Measurements from ENCODE around the gene PKNOX2. TPM values are rescaled to one million over a fixed set of nuclear protein-coding genes. Genes with fewer than 3 reads are reported as not detected.
A peak's percentile ranks its signal among the peaks of the same experiment; 100 is the strongest.

The PKNOX2 gene
- total RNA-seq, 1 donor = under 0.01 TPM

- no peak for TF ChIP-seq CTCF (IDR thresholded peaks at IDR 0.05; ENCODE audit: extremely low read depth, low read depth, low read length)
- DNase-seq (ENCODE audit: insufficient read length, low spot score, missing footprints) = no peak
- peaks cover 17% of the 10 kb centered on the region for H3K27me3 ChIP-seq (ENCODE audit: insufficient read depth, low read length)
- H3K4me2 ChIP-seq (ENCODE audit: insufficient read depth, low read length) = no peak overlapping the region
- H3K4me1 ChIP-seq (ENCODE audit: insufficient read depth, low read length) = no peaks in the 10 kb centered on the region
- no peak overlapping the region for H3K4me3 ChIP-seq (ENCODE audit: insufficient read depth, low read length)
- H4K20me1 ChIP-seq (ENCODE audit: insufficient read depth, low read length) = no peaks in the 10 kb centered on the region
- H3K36me3 ChIP-seq (ENCODE audit: insufficient read depth, low read length) = no peaks in the 10 kb centered on the region
- no peaks in the 10 kb centered on the region for H3K9me3 ChIP-seq (ENCODE audit: low read depth, low read length)
- no peak overlapping the region for H2AFZ ChIP-seq (ENCODE audit: low read length)
- H3K79me2 ChIP-seq (ENCODE audit: insufficient read depth, low read length) = no peaks in the 10 kb centered on the region
- H3K27ac ChIP-seq (ENCODE audit: low read depth, low read length) = no peak overlapping the region
Measured at GRCh38 chr11:125429807-125430678, 265.5 kb downstream of the PKNOX2 start.

GRCh38 chr11:125431009-125431408 is 266.5 kb downstream of the PKNOX2 start:
- H3K36me3 ChIP-seq (ENCODE audit: insufficient read depth, low read length) = no peaks in the 10 kb centered on the region
- H3K27me3 ChIP-seq (ENCODE audit: insufficient read depth, low read length) = peaks cover 10% of the 10 kb centered on the region
- no peak overlapping the region for H3K4me2 ChIP-seq (ENCODE audit: insufficient read depth, low read length)
- H3K27ac ChIP-seq (ENCODE audit: low read depth, low read length) = no peak overlapping the region
- no peaks in the 10 kb centered on the region for H3K79me2 ChIP-seq (ENCODE audit: insufficient read depth, low read length)
- no peak for DNase-seq (ENCODE audit: insufficient read length, low spot score, missing footprints)
- no peaks in the 10 kb centered on the region for H4K20me1 ChIP-seq (ENCODE audit: insufficient read depth, low read length)
- no peak for TF ChIP-seq CTCF (IDR thresholded peaks at IDR 0.05; ENCODE audit: extremely low read depth, low read depth, low read length)
- no peaks in the 10 kb centered on the region for H3K9me3 ChIP-seq (ENCODE audit: low read depth, low read length)
- no peak overlapping the region for H2AFZ ChIP-seq (ENCODE audit: low read length)
- peaks cover 3% of the 10 kb centered on the region for H3K4me1 ChIP-seq (ENCODE audit: insufficient read depth, low read length)
- H3K4me3 ChIP-seq (ENCODE audit: insufficient read depth, low read length) = no peak overlapping the region

GRCh38 chr11:125431481-125431880 is 266.9 kb downstream of the PKNOX2 start:
- Histone ChIP-seq H4K20me1 (ENCODE audit: insufficient read depth, low read length) (no peaks in the 10 kb centered on the region), H3K4me2 (ENCODE audit: insufficient read depth, low read length) (no peak overlapping the region), H3K9me3 (ENCODE audit: low read depth, low read length) (no peaks in the 10 kb centered on the region), H3K79me2 (ENCODE audit: insufficient read depth, low read length) (no peaks in the 10 kb centered on the region), H3K4me1 (ENCODE audit: insufficient read depth, low read length) (peaks cover 3% of the 10 kb centered on the region), H3K4me3 (ENCODE audit: insufficient read depth, low read length) (no peak overlapping the region), H3K27ac (ENCODE audit: low read depth, low read length) (no peak overlapping the region), H3K27me3 (ENCODE audit: insufficient read depth, low read length) (peaks cover 8% of the 10 kb centered on the region), H3K36me3 (ENCODE audit: insufficient read depth, low read length) (no peaks in the 10 kb centered on the region), H2AFZ (ENCODE audit: low read length) (no peak overlapping the region)
- no peak for DNase-seq (ENCODE audit: insufficient read length, low spot score, missing footprints)
- TF ChIP-seq CTCF (IDR thresholded peaks at IDR 0.05; ENCODE audit: extremely low read depth, low read depth, low read length) = no peak

- TF ChIP-seq CTCF (IDR thresholded peaks at IDR 0.05; ENCODE audit: extremely low read depth, low read depth, low read length) = peak; percentile 68
- Histone ChIP-seq H3K27ac (ENCODE audit: low read depth, low read length) (no peak overlapping the region), H3K27me3 (ENCODE audit: insufficient read depth, low read length) (no peaks in the 10 kb centered on the region), H3K4me3 (ENCODE audit: insufficient read depth, low read length) (no peak overlapping the region), H3K79me2 (ENCODE audit: insufficient read depth, low read length) (no peaks in the 10 kb centered on the region), H2AFZ (ENCODE audit: low read length) (peak overlapping the region; percentile 87), H3K9me3 (ENCODE audit: low read depth, low read length) (no peaks in the 10 kb centered on the region), H3K36me3 (ENCODE audit: insufficient read depth, low read length) (no peaks in the 10 kb centered on the region), H3K4me1 (ENCODE audit: insufficient read depth, low read length) (peaks cover 3% of the 10 kb centered on the region), H4K20me1 (ENCODE audit: insufficient read depth, low read length) (no peaks in the 10 kb centered on the region), H3K4me2 (ENCODE audit: insufficient read depth, low read length) (no peak overlapping the region)
- peak; percentile 95 for DNase-seq (ENCODE audit: insufficient read length, low spot score, missing footprints)
Measured at GRCh38 chr11:125433454-125434121, 269.0 kb downstream of the PKNOX2 start.

Data from osteoblast (primary cell).